Ascending aorta (tissue), 2 donors: ENCODE measurements around the gene ZSCAN20. TPM values are rescaled to one million over a fixed set of nuclear protein-coding genes. Genes with fewer than 3 reads are reported as not detected.

ENCODE experiments used
- DNase-seq, 2 donors: peaks; one replicate each; pipeline ENCODE4 v3.0.0-alpha.2; 2019; ENCODE audit warnings: low spot score in 2 of 2
- H3K27ac ChIP-seq, 2 donors: fragments of 200-600 bp; sonication (generic); one replicate each; pipeline ENCODE4 v1.5.1; 2016 to 2017; ENCODE audit warnings: mild to moderate bottlenecking in 1 of 2
- H3K27me3 ChIP-seq: fragments of 200-600 bp; sonication (generic); one replicate; pipeline ENCODE4 v1.5.1; 2017
- H3K36me3 ChIP-seq, 2 donors: fragments of 200-600 bp; sonication (generic); one replicate each; pipeline ENCODE4 v1.5.1; 2016
- H3K4me1 ChIP-seq, 2 donors: fragments of 200-600 bp; sonication (generic); one replicate each; pipeline ENCODE4 v1.5.1; 2016 to 2017; ENCODE audit warnings: mild to moderate bottlenecking in 1 of 2
- H3K4me3 ChIP-seq, 2 donors: fragments of 200-600 bp; sonication (generic); one replicate each; pipeline ENCODE4 v1.5.1; 2016 to 2017; ENCODE audit warnings: mild to moderate bottlenecking in 1 of 2
- H3K9me3 ChIP-seq, 2 donors: fragments of 200-600 bp; sonication (generic); one replicate each; pipeline ENCODE4 v1.5.1; 2016
- CTCF ChIP-seq, 3 experiments: fragments of 200-600 bp in 2 of 3; fragments of 450-650 bp in 1 of 3; sonication (generic) in 2 of 3; IDR thresholded peaks; one replicate each; pipeline ENCODE4 v1.5.1; 2016 to 2019; ENCODE audit warnings: antibody characterized with exemption in 3 of 3, mild to moderate bottlenecking in 1 of 3, moderate library complexity in 1 of 3
- intact Hi-C: fragments of 100-400 bp; cut with DNase I; formaldehyde crosslinking; loops from one replicate; pipeline ENCODE4 v1.15.1; 2023
- total RNA-seq: library from RNA; depleted of rRNA; stranded (reverse); fragments of >200 nt; gene quantifications from one replicate; pipeline ENCODE4 v1.1.0, GENCODE V29; 2016

The ZSCAN20 gene
- 42.6 TPM for total RNA-seq

DNA sequence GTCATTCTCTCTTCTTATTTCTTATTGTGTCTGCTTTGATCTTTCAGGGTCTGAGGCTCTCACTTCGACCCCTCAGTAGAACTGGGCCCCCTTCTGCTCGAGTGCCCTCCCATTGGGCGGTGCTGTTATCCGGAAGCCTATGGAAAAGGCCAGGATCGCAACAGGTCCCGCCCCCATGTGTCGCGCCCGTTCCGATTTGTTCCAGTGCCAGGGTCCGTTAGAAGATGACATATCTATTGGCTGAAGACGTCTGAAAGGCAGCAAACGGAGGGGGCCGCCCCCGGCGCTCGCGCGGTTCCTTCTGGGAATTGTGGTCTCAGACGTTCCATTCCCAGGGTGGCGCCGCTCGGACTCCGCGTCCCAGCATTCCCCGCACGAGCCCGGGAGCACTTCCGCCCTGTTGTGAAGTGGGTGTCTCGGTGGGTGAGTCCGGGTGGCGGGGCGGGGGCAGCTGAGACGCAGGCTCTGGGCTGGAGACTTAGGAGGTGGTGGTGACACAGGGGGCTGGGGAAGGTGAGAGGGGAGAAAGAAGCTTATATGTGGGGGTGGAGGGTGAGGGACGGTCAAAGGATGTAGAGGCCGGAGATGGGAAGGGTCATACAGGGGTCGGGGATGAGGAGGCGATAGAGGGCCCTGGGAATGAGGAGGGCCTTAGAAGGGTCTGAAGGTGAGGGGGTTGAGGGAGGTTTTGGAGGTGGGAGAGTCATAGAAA, at the start of gene ZSCAN20:
TSS of gene ZSCAN20 (plus strand) at position 377 of the 712 bp plus-strand sequence. CDS start 6,644 bp downstream, outside the sequence.
- Histone ChIP-seq H3K4me3 (peak within 1 kb of the TSS; percentile 68 to 73), H3K9me3 (no peaks in the 10 kb centered on the region), H3K36me3 (no peaks in the 10 kb centered on the region), H3K4me1 (peaks cover 3 to 27% of the 10 kb centered on the region in 2 donors), H3K27me3 (no peaks in the 10 kb centered on the region), H3K27ac (peak within 1 kb of the TSS; percentile 89 to 90)
- DNase-seq = peak; percentile 94 to 99
- TF ChIP-seq CTCF (IDR thresholded peaks at IDR 0.05) = no peak
- intact Hi-C loops = loop anchor here (1.0 to 5.0 kb wide), 7 partner anchors 42 to 1885 kb away; no protein-coding TSS in a partner anchor

- no peaks in the 10 kb centered on the region for H3K4me1 ChIP-seq
- intact Hi-C loops = no loop called here
- TF ChIP-seq CTCF (IDR thresholded peaks at IDR 0.05) = no peak
- no peak overlapping the region for H3K27ac ChIP-seq
- H3K9me3 ChIP-seq = no peaks in the 10 kb centered on the region
- DNase-seq = no peak
- no peaks in the 10 kb centered on the region for H3K27me3 ChIP-seq
- no peak overlapping the region for H3K4me3 ChIP-seq
- no peaks in the 10 kb centered on the region for H3K36me3 ChIP-seq
Measured at GRCh38 chr1:33424205-33424604, 48.2 kb upstream of the ZSCAN20 start.

DNA sequence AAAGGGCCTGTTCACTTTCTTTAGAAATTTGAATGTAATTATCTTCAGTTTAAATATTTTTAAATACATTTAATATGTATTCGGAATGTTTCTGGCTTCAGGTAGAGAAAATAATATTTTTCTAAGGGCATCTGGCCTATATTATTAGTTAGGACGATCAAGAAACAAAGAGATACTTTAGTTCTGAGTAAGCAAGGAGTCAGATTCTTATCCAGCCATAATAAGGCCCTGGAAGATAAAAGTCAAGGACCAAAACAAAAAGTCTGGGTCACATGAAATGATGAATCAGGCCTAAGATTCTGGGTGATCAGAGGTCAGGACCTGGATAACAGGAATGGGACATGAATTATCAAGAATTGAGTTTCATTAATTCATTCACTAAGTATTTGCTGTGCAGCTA, 47.8 kb upstream of the ZSCAN20 start:
- no peak overlapping the region for H3K27ac ChIP-seq
- no peak for TF ChIP-seq CTCF (IDR thresholded peaks at IDR 0.05)

DNA sequence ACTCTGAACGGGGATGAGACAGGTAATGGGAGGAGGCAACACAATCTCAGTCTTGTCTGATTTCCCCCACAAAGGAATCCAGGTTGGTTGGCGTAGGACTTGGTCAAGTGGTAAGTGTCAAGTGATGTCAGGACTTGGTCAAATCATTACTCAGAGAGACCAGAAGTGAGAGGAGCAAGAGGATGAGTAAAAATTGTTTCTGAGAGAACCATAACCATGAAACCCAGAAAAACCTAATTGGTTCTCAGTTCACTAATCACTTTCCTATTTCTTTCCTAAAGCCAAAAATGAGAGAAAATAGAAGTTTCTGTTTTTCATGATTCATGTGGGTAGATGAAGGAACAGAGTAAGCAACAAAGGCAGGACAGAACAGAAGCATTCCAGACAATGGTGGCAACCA, 46.5 kb upstream of the ZSCAN20 start:
- H3K27me3 ChIP-seq = no peaks in the 10 kb centered on the region
- intact Hi-C loops = no loop called here
- no peaks in the 10 kb centered on the region for H3K4me1 ChIP-seq
- no peaks in the 10 kb centered on the region for H3K9me3 ChIP-seq
- no peak overlapping the region for H3K4me3 ChIP-seq
- no peak for TF ChIP-seq CTCF (IDR thresholded peaks at IDR 0.05)
- no peaks in the 10 kb centered on the region for H3K36me3 ChIP-seq
- no peak for DNase-seq
- H3K27ac ChIP-seq = no peak overlapping the region

More for the DNA sequence above, 47.8 kb upstream of the ZSCAN20 start:
- intact Hi-C loops = no loop called here
- Histone ChIP-seq H3K9me3 (no peaks in the 10 kb centered on the region), H3K4me1 (no peaks in the 10 kb centered on the region), H3K27me3 (no peaks in the 10 kb centered on the region), H3K4me3 (no peak overlapping the region), H3K36me3 (no peaks in the 10 kb centered on the region)
- DNase-seq = no peak

DNA sequence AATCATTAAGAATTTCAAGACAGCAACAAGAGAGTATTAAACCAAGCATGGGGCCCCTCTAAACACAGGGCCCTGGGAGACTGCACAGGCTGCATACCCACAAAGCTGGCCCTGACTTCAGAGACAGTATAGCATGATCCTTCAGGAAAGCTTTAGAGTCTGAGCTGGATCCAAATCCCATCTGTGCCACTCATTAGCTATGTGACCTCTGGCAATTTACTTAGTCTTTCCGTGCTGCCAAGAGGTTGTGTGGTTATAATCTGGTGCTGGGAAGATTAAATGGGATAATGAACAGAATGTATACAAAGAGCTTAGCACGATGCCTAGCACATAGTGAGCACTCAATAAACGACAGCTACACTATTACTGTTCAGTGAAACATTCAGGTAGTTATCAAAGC, 45.5 kb upstream of the ZSCAN20 start:
- no peak for DNase-seq
- intact Hi-C loops = no loop called here
- no peak overlapping the region for H3K4me3 ChIP-seq
- H3K4me1 ChIP-seq = no peaks in the 10 kb centered on the region
- H3K27me3 ChIP-seq = no peaks in the 10 kb centered on the region
- H3K27ac ChIP-seq = no peak overlapping the region
- no peak for TF ChIP-seq CTCF (IDR thresholded peaks at IDR 0.05)
- no peaks in the 10 kb centered on the region for H3K36me3 ChIP-seq
- H3K9me3 ChIP-seq = no peaks in the 10 kb centered on the region
